ENCODE results near the gene ABCA2.

The ABCA2 gene

DNA sequence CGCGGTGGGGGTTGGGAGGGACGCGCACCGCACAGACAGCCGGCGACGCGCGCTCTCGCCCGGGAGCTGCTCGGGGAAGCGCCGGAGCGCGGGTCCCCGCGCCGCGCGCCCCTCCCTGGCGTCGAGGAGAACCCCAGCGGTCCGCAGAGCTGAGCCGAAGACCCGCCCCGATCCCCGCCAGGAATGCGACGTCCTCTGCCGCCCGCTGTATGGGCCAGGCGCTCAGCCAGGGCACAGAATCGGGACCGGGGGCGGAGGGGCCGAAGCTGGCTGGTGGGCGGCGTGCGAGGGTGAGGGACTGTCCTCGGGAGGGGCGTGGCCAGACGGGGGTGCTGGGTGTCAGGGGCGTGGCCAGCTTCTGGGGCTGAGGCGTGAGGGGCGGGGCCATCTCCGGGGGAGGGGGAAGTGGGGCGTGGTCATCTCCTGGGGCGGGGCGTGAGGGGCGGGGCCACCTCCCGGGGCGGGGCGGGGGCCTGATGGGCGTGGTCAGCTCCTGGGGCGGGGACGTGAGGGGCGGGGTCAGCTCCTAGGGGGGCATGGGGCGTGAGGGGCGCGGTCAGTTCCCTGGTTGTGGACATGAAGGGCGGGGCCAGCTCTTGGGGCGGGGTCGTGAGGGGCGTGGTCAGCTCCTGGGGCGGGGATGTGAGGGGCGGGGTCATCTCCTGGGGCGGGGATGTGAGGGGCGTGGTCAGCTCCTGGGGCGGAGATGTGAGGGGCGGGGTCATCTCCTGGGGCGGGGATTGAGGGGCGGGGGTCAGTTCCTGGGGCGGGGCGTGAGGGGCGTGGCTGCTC is 49.8 kb downstream of the ABCA2 start:
- Histone ChIP-seq H3K9ac (no peak overlapping the region), H3K27me3 (ENCODE audit: control insufficient read depth, insufficient read depth, low read length) (no peaks in the 10 kb centered on the region), H3K27ac (no peak overlapping the region), H3K4me1 (no peaks in the 10 kb centered on the region), H2AFZ (peak overlapping the region; percentile 56), H3K36me3 (ENCODE audit: control insufficient read depth, insufficient read depth, low read length) (no peaks in the 10 kb centered on the region), H3K4me3 (ENCODE audit: low read depth, low read length) (no peak overlapping the region), H3K79me2 (no peaks in the 10 kb centered on the region), H3K4me2 (ENCODE audit: low read length) (peak overlapping the region; percentile 51), H3K9me3 (ENCODE audit: control insufficient read depth, low read length) (no peaks in the 10 kb centered on the region)
- TF ChIP-seq, protein P1, sequence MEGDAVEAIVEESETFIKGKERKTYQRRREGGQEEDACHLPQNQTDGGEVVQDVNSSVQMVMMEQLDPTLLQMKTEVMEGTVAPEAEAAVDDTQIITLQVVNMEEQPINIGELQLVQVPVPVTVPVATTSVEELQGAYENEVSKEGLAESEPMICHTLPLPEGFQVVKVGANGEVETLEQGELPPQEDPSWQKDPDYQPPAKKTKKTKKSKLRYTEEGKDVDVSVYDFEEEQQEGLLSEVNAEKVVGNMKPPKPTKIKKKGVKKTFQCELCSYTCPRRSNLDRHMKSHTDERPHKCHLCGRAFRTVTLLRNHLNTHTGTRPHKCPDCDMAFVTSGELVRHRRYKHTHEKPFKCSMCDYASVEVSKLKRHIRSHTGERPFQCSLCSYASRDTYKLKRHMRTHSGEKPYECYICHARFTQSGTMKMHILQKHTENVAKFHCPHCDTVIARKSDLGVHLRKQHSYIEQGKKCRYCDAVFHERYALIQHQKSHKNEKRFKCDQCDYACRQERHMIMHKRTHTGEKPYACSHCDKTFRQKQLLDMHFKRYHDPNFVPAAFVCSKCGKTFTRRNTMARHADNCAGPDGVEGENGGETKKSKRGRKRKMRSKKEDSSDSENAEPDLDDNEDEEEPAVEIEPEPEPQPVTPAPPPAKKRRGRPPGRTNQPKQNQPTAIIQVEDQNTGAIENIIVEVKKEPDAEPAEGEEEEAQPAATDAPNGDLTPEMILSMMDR (IDR thresholded peaks at IDR 0.05): no peak

DNA sequence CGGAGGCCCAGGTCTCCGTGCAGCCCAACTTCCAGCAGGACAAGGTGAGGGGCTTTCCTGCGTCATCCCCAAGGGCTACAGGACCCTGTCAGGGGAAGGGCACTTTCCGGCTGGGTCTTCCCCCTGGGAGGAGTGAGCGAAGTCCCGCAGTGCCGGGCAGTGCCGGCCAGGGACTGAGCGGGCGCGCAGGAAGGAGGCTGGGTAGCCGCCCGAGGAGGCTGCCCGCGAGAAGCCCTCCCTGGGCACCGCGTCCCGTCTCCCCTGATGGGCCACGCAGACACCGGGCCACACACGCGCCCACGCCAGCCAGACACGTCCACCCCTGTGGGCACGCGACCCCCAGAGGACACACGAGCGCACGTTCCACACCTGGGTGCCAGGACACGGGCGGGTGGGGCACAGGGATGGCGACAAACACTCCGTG is 50.4 kb downstream of the ABCA2 start:
- H3K9me3 ChIP-seq (ENCODE audit: control insufficient read depth, low read length): no peaks in the 10 kb centered on the region
- TF ChIP-seq, protein P1 (IDR thresholded peaks at IDR 0.05): no peak
- peak overlapping the region; percentile 56 for H2AFZ ChIP-seq
- H3K36me3 ChIP-seq (ENCODE audit: control insufficient read depth, insufficient read depth, low read length): no peaks in the 10 kb centered on the region
- no peak overlapping the region for H3K9ac ChIP-seq
- H3K79me2 ChIP-seq: no peaks in the 10 kb centered on the region
- H3K4me3 ChIP-seq (ENCODE audit: low read depth, low read length): no peak overlapping the region
- no peaks in the 10 kb centered on the region for H3K27me3 ChIP-seq (ENCODE audit: control insufficient read depth, insufficient read depth, low read length)
- H3K27ac ChIP-seq: no peak overlapping the region
- peak overlapping the region; percentile 51 for H3K4me2 ChIP-seq (ENCODE audit: low read length)
- H3K4me1 ChIP-seq: no peaks in the 10 kb centered on the region

DNA sequence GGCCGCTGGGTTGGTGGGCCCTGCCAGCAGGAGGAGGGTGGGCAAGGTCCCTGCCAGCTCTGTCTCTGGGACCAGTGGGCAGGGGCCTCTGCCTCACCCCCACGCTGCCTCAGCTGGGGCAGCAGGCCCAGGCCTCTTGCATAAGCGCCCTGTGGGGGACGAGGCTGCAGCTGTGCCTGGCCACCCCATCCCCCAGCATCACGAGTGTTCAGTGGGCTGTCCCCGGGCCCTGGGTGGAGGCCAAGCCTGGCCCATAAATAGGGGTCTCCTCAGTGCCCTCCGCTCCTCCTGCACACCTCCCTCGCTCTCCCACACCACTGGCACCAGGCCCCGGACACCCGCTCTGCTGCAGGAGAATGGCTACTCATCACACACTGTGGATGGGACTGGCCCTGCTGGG is 50.8 kb downstream of the ABCA2 start, which contains the start of gene PTGDS:
PTGDS (plus strand) TSS at position 282 of the 400 bp plus-strand sequence; CDS start at position 357, 75 bp downstream.
- TF ChIP-seq, protein P1 (IDR thresholded peaks at IDR 0.05): no peak
- Histone ChIP-seq H3K36me3 (ENCODE audit: control insufficient read depth, insufficient read depth, low read length) (no peaks in the 10 kb centered on the region), H2AFZ (peak within 1 kb of the TSS; percentile 56), H3K4me1 (no peaks in the 10 kb centered on the region), H3K9ac (no peak within 1 kb of the TSS), H3K9me3 (ENCODE audit: control insufficient read depth, low read length) (no peaks in the 10 kb centered on the region), H3K4me3 (ENCODE audit: low read depth, low read length) (no peak within 1 kb of the TSS), H3K27me3 (ENCODE audit: control insufficient read depth, insufficient read depth, low read length) (no peaks in the 10 kb centered on the region), H3K27ac (no peak within 1 kb of the TSS), H3K4me2 (ENCODE audit: low read length) (peak within 1 kb of the TSS; percentile 51), H3K79me2 (no peaks in the 10 kb centered on the region)

DNA sequence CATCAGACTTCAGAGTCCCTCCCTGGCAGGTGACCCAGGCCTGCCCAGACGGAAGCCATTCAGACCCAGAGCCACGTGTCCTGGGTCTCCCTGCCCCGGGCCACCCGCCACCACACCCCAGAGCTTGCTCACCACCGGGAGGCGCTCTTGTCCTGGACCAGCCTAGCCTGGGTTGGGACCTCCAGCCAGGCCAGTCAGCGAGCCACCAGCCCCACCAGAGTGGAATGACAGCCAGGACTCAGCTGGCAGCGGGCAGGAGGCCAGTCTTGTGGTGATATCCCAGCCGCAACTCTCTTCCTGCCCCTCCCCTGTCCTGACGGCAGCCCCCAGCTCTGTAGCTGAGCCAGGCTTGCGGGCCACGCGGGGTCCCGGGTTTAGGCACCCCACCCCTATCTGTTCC is 52.4 kb downstream of the ABCA2 start:
- H3K9me3 ChIP-seq (ENCODE audit: control insufficient read depth, low read length): no peaks in the 10 kb centered on the region
- H3K27ac ChIP-seq: no peak overlapping the region
- no peak overlapping the region for H3K9ac ChIP-seq
- H3K27me3 ChIP-seq (ENCODE audit: control insufficient read depth, insufficient read depth, low read length): no peaks in the 10 kb centered on the region
- no peaks in the 10 kb centered on the region for H3K36me3 ChIP-seq (ENCODE audit: control insufficient read depth, insufficient read depth, low read length)
- no peaks in the 10 kb centered on the region for H3K4me1 ChIP-seq
- no peak overlapping the region for H3K4me3 ChIP-seq (ENCODE audit: low read depth, low read length)
- no peak overlapping the region for H2AFZ ChIP-seq
- TF ChIP-seq, protein P1 (IDR thresholded peaks at IDR 0.05): no peak
- no peaks in the 10 kb centered on the region for H3K79me2 ChIP-seq
- H3K4me2 ChIP-seq (ENCODE audit: low read length): no peak overlapping the region

All from parathyroid adenoma (tissue), 2 donors.